Sigmoid colon (tissue), 7 donors: Measurements from ENCODE around the gene ZNF24. TPM values are rescaled to one million over a fixed set of nuclear protein-coding genes. Genes with fewer than 3 reads are reported as not detected.

ENCODE experiments used
- DNase-seq: peaks from one replicate; pipeline ENCODE4 v3.0.0-alpha.2; 2019
- H3K27ac ChIP-seq, 4 donors: fragments of 200-600 bp; sonication (generic); one replicate each; pipeline ENCODE4 v1.5.1; 2016 to 2019; ENCODE audit warnings: mild to moderate bottlenecking in 1 of 4
- H3K27me3 ChIP-seq, 3 donors: fragments of 200-600 bp; sonication (generic); one replicate each; pipeline ENCODE4 v1.5.1; 2019; ENCODE audit warnings: mild to moderate bottlenecking in 1 of 3
- H3K36me3 ChIP-seq, 4 donors: fragments of 200-600 bp; sonication (generic); one replicate each; pipeline ENCODE4 v1.5.1; 2016 to 2019
- H3K4me1 ChIP-seq, 4 donors: fragments of 200-600 bp; sonication (generic); one replicate each; pipeline ENCODE4 v1.5.1; 2017 to 2019
- H3K4me3 ChIP-seq, 4 donors: fragments of 200-600 bp; sonication (generic); one replicate each; pipeline ENCODE4 v1.5.1; 2017 to 2019; ENCODE audit warnings: mild to moderate bottlenecking in 2 of 4, moderate library complexity in 1 of 4
- H3K9me3 ChIP-seq, 4 donors: fragments of 200-600 bp in 3 of 4; sonication (generic) in 3 of 4; one replicate each; pipeline versions ENCODE4 v1.5.1 to v1.6.1; 2013 to 2019
- EP300 ChIP-seq, 4 donors: sonication (generic); formaldehyde crosslinking; IDR thresholded peaks; one replicate each; pipeline ENCODE4 v1.6.1; 2017; ENCODE audit warnings: antibody characterized with exemption in 4 of 4
- POLR2A ChIP-seq, 2 donors: fragments of 450-650 bp; IDR thresholded peaks; one replicate each; pipeline ENCODE4 v1.6.1; 2016; ENCODE audit warnings: antibody characterized with exemption in 2 of 2, mild to moderate bottlenecking in 2 of 2, moderate library complexity in 2 of 2
- POLR2AphosphoS5 ChIP-seq, 4 donors: sonication (generic); formaldehyde crosslinking; IDR thresholded peaks; one replicate each; pipeline ENCODE4 v1.6.1; 2017; ENCODE audit warnings: antibody characterized with exemption in 4 of 4
- WGBS, 2 donors: extraction: QIAGEN DNeasy Blood & Tissue Kit; methylation state at CpG; one replicate each; pipeline ENCODE4 v1.1.7; 2013; 5-methylcytosine and 5-hydroxymethylcytosine counted together
- intact Hi-C: fragments of 100-400 bp; cut with DNase I; formaldehyde crosslinking; loops from one replicate; pipeline ENCODE4 v1.15.1; 2023
- polyA plus RNA-seq, 3 donors: library from polyadenylated mRNA; stranded (reverse); fragments of 200-250 nt; gene quantifications; one replicate each; pipeline ENCODE4 v1.2.3, GENCODE V29; 2013
- total RNA-seq, 4 donors: library from RNA; depleted of rRNA; stranded (reverse); fragments of >200 nt; gene quantifications; one replicate each; pipeline ENCODE4 v1.1.0, GENCODE V29; 2016
- TF ChIP-seq, protein P1 (sequence below), 4 experiments: fragments of 450-650 bp in 3 of 4; fragments of 200-600 bp in 1 of 4; IDR thresholded peaks; one replicate each; pipeline ENCODE4 v1.5.1; 2016 to 2019; ENCODE audit warnings: antibody characterized with exemption in 4 of 4, mild to moderate bottlenecking in 3 of 4, moderate library complexity in 2 of 4
- donor health status: healthy with polysubstance abuse.
- donor health status: Bipolar disorder and iron deficiency.
- donor health status: healthy.

ZNF24 gene
- total and polyA plus RNA-seq, 7 donors: 12.0 to 49.4 (median 32.4) TPM

DNA sequence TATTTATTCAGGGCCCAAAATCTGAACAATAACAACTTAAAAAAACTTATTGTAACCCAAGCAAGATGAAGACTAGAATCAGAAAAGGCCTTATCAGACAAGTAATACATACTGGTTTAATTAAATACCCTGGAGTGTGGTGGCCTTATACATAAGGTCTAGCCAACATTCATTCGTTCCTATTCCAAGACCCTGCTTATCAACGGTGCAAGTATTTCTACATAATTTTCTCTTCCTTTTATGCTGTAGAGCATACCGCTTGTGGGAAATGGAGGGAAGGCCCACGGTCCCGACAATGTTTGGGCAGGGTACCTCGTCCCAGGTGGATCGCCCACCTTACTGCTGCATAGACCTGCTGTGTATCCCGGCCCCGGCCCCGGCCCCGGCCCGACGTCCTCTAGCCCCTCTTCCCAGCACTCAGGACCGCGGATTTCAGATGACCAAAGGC lies 708 bp downstream of the ZNF24 start:
- Histone ChIP-seq H3K4me3 (peak overlapping the region; percentile 77 to 96 (median 94)), H3K27me3 (no peaks in the 10 kb centered on the region), H3K36me3 (peaks cover 6 to 20% (median 18%) of the 10 kb centered on the region in 4 donors), H3K27ac (peak overlapping the region; percentile 95 to 99 (median 99)), H3K9me3 (no peaks in the 10 kb centered on the region), H3K4me1 (peaks cover 0 to 57% (median 28%) of the 10 kb centered on the region in 4 donors)
- TF ChIP-seq POLR2A (IDR thresholded peaks at IDR 0.05) (no peak), EP300 (IDR thresholded peaks at IDR 0.05) (no peak), POLR2AphosphoS5 (IDR thresholded peaks at IDR 0.05) (no peak)
- TF ChIP-seq, protein P1, sequence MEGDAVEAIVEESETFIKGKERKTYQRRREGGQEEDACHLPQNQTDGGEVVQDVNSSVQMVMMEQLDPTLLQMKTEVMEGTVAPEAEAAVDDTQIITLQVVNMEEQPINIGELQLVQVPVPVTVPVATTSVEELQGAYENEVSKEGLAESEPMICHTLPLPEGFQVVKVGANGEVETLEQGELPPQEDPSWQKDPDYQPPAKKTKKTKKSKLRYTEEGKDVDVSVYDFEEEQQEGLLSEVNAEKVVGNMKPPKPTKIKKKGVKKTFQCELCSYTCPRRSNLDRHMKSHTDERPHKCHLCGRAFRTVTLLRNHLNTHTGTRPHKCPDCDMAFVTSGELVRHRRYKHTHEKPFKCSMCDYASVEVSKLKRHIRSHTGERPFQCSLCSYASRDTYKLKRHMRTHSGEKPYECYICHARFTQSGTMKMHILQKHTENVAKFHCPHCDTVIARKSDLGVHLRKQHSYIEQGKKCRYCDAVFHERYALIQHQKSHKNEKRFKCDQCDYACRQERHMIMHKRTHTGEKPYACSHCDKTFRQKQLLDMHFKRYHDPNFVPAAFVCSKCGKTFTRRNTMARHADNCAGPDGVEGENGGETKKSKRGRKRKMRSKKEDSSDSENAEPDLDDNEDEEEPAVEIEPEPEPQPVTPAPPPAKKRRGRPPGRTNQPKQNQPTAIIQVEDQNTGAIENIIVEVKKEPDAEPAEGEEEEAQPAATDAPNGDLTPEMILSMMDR (IDR thresholded peaks at IDR 0.05): no peak
- intact Hi-C loops: loop anchor here (10.0 kb wide), 2 partner anchors 319 to 631 kb away; partner anchors contain the start of gene RMP24
- WGBS, 2 donors: 2 to 4% methylated on average over 15 of the region's 15 CpGs
- DNase-seq: no peak

DNA sequence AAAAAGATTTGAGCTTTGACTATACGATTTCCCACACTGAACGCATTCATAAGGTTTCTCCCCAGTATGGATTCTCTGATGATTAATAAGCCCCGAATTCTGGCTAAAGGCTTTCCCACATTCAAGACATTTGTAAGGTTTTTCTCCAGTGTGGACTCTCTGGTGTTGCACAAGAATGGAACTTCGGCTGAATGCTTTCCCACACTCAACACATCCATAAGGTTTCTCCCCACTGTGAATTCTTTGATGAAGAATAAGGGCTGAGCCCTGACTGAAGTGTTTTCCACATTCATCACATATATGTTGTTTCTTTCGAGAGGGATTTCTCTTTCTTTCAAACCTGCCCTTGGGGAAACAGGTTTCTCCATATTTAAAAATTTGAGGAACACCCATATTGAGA lies 6.9 kb downstream of the ZNF24 start:
- TF ChIP-seq, protein P1 (IDR thresholded peaks at IDR 0.05): no peak
- no peak for TF ChIP-seq POLR2A (IDR thresholded peaks at IDR 0.05)
- no peak for TF ChIP-seq EP300 (IDR thresholded peaks at IDR 0.05)
- no peak for TF ChIP-seq POLR2AphosphoS5 (IDR thresholded peaks at IDR 0.05)
- Histone ChIP-seq H3K27me3 (no peaks in the 10 kb centered on the region), H3K4me3 (no peak overlapping the region), H3K36me3 (peaks cover 6 to 82% (median 54%) of the 10 kb centered on the region in 4 donors), H3K4me1 (peaks cover 0 to 41% (median 17%) of the 10 kb centered on the region in 4 donors), H3K27ac (no peak overlapping the region), H3K9me3 (no peaks in the 10 kb centered on the region)
- intact Hi-C loops: no loop called here
- 93 to 94% methylated on average over 5 of the region's 5 CpGs for whole genome bisulfite sequencing, 2 donors
- DNase-seq: no peak

DNA sequence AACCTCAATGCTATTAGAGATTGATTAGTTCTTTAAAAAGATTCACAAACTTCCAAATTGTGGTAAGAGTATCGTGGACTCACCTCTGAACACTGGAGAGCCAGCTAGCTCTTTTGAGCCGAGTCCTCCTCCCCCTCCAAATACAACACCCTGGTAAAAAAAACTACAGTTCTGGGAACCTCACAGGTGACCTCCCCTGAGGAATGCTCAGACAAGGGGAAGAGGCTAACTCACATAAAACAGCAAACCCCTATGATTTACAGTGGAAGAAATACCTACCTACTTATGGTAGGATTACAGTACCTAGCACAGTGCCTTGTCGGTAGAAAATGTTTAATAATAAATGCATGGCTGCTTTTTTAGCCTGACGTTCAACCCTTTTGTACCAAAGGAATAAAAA lies 8.4 kb downstream of the ZNF24 start:
- peaks cover 6 to 92% (median 61%) of the 10 kb centered on the region in 4 donors for H3K36me3 ChIP-seq
- peaks cover 0 to 27% (median 9%) of the 10 kb centered on the region in 4 donors for H3K4me1 ChIP-seq
- H3K9me3 ChIP-seq: no peaks in the 10 kb centered on the region
- intact Hi-C loops: no loop called here
- H3K27me3 ChIP-seq: no peaks in the 10 kb centered on the region
- no peak overlapping the region for H3K4me3 ChIP-seq
- TF ChIP-seq, protein P1 (IDR thresholded peaks at IDR 0.05): no peak
- TF ChIP-seq EP300 (IDR thresholded peaks at IDR 0.05): no peak
- DNase-seq: no peak
- no peak overlapping the region for H3K27ac ChIP-seq
- 96% methylated on average over 4 of the region's 4 CpGs for WGBS, 2 donors

DNA sequence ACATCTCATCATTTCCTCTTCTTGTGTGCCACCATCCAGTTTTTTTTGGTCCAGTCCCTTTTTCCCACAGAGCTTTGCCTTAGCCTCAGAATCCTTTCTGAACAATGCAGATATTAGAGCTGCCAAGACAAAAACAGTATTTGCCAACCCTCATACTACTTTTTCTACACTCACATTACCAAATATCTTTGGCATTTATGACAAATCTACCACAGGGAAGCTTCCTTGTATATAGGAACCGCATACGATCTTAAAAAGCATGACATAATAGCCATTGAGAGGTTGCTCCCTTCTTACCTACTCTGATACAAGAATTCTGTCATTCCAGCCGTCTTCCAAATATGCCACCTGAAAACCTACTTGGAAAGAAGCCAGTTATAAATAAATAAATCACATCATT lies 9.4 kb downstream of the ZNF24 start:
- Histone ChIP-seq H3K9me3 (no peaks in the 10 kb centered on the region), H3K4me1 (peaks cover 0 to 21% (median 9%) of the 10 kb centered on the region in 4 donors), H3K36me3 (peaks cover 6 to 86% (median 56%) of the 10 kb centered on the region in 4 donors), H3K27me3 (no peaks in the 10 kb centered on the region), H3K4me3 (no peak overlapping the region), H3K27ac (no peak overlapping the region)
- TF ChIP-seq POLR2AphosphoS5 (IDR thresholded peaks at IDR 0.05): no peak
- TF ChIP-seq, protein P1 (IDR thresholded peaks at IDR 0.05): no peak
- TF ChIP-seq EP300 (IDR thresholded peaks at IDR 0.05): no peak
- no peak for TF ChIP-seq POLR2A (IDR thresholded peaks at IDR 0.05)
- WGBS, 2 donors: 75 to 85% methylated on average over 3 of the region's 3 CpGs
- DNase-seq: no peak
- intact Hi-C loops: no loop called here

DNA sequence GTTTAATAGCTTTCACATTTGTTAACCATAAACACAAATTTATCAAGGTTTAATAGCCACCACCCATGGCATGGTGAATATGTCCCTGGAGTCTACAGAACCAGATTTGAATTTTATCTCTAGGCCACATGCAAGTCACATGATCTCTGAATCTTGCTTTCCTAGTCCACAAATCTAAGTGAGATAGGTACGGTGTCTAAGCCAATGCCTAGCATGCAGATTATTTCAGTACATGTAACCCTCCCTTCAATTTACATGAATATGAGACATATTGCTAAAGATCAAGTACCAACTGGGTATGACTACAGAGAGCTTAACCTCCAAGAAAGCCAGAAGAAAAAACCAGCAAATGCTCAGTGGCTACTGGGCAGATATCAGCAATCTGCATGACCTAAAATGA lies 10.0 kb downstream of the ZNF24 start:
- Histone ChIP-seq H3K9me3 (no peaks in the 10 kb centered on the region), H3K4me3 (no peak overlapping the region), H3K27ac (no peak overlapping the region), H3K4me1 (peaks cover 0 to 16% (median 9%) of the 10 kb centered on the region in 4 donors), H3K27me3 (no peaks in the 10 kb centered on the region), H3K36me3 (peaks cover under 1 to 80% (median 50%) of the 10 kb centered on the region in 4 donors)
- TF ChIP-seq, protein P1 (IDR thresholded peaks at IDR 0.05): no peak
- no peak for TF ChIP-seq POLR2AphosphoS5 (IDR thresholded peaks at IDR 0.05)
- no peak for TF ChIP-seq POLR2A (IDR thresholded peaks at IDR 0.05)
- no peak for TF ChIP-seq EP300 (IDR thresholded peaks at IDR 0.05)
- no peak for DNase-seq
- intact Hi-C loops: no loop called here
- 99% methylated on average over 1 of the region's 1 CpG for WGBS, 2 donors
